ENCODE data around the gene RPGRIP1L. TPM values are rescaled to one million over a fixed set of nuclear protein-coding genes. Genes with fewer than 3 reads are reported as not detected.
"Not testable (repeated sequence)": the region's sequence is repeated elsewhere in the genome, so short reads cannot be mapped to it uniquely, and the experiment has no call there.

The RPGRIP1L gene
- total and polyA plus RNA-seq, 4 experiments from 2014 or later: 1.3 to 4.3 (median 3.9) TPM

DNA sequence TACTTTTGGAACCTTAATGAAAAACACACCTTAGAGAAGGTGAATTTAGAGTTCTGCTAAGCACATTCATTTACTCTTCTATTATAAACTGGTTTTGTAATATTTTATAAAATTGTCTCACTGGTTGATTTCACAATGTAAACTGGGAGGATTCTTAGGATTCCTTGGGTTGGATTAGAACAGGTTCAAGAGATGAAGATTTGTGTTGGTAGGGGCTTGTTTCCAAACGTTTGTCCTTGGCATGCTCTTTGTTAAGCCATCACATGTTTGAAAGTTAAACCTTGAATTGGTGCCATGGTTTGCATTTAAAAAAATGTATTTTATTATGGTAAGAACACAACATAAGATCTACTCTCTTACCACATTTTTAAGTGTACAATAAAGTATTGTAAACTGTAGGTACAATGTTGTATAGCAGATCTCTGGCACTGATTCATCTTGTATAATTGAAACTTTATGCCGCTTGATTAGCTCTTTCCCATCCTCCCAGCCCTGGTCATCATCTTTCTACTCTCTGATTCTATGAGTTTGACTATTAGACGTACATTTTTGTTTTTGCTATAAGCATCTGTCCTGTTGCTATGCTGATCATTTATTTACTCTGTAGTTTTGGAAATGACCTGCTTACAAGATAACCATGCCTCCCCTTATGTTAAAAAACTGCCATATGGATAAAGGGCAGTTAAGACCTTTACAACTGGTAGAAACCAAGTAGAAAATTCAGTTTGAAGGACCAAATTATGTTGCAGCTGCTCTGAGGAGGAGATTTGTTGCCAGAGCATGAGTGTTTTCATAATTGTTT is 9.9 kb upstream of the RPGRIP1L start:
- Mint-ChIP-seq H3K9me3 (no peaks in the 10 kb centered on the region), H3K4me3 (no peak overlapping the region), H3K27ac (no peak overlapping the region), H3K36me3 (peaks cover 6 to 22% of the 10 kb centered on the region in 2 donors), H3K27me3 (no peaks in the 10 kb centered on the region), H3K4me1 (peaks cover 26 to 36% (median 31%) of the 10 kb centered on the region in 4 donors)
- no peak for DNase-seq
- H3K4me3 ChIP-seq (ENCODE audit: low read length in 2 of 2): no peak overlapping the region
- POLR2A ChIA-PET (ENCODE audit: partially characterized antibody): no interaction called here
- peaks cover 8% of the 10 kb centered on the region for H3K4me1 ChIP-seq (ENCODE audit: insufficient read depth, low read length)
- H3K36me3 ChIP-seq (ENCODE audit: insufficient read depth, low read length): no peaks in the 10 kb centered on the region
- no peaks in the 10 kb centered on the region for H3K9me3 ChIP-seq (ENCODE audit: control insufficient read depth in 1 of 2, low read length in 2 of 2)
- H3K27me3 ChIP-seq (ENCODE audit: insufficient read depth, low read length): no peaks in the 10 kb centered on the region
- intact Hi-C loops (cut with micrococcal nuclease): no loop called here
- CTCF ChIA-PET (ENCODE audit: partially characterized antibody): no interaction called here
- no peak overlapping the region for H3K27ac ChIP-seq (ENCODE audit: low read depth, low read length)

- Mint-ChIP-seq H3K9me3 (no peaks in the 10 kb centered on the region), H3K27me3 (no peaks in the 10 kb centered on the region), H3K36me3 (peaks cover 6 to 20% of the 10 kb centered on the region in 2 donors), H3K4me3 (no peak overlapping the region), H3K4me1 (peaks cover 27 to 46% (median 39%) of the 10 kb centered on the region in 4 donors), H3K27ac (no peak overlapping the region)
- intact Hi-C loops (cut with micrococcal nuclease): no loop called here
- peaks cover 8% of the 10 kb centered on the region for H3K4me1 ChIP-seq (ENCODE audit: insufficient read depth, low read length)
- no peaks in the 10 kb centered on the region for H3K36me3 ChIP-seq (ENCODE audit: insufficient read depth, low read length)
- H3K4me3 ChIP-seq (ENCODE audit: low read length in 2 of 2): no peak overlapping the region
- H3K9me3 ChIP-seq (ENCODE audit: control insufficient read depth in 1 of 2, low read length in 2 of 2): no peaks in the 10 kb centered on the region
- POLR2A ChIA-PET (ENCODE audit: partially characterized antibody): no interaction called here
- H3K27me3 ChIP-seq (ENCODE audit: insufficient read depth, low read length): no peaks in the 10 kb centered on the region
- CTCF ChIA-PET (ENCODE audit: partially characterized antibody): no interaction called here
- DNase-seq: no peak
- no peak overlapping the region for H3K27ac ChIP-seq (ENCODE audit: low read depth, low read length)
These were observed 8.4 kb upstream of the RPGRIP1L start for GRCh38 chr16:53712065-53712464.

DNA sequence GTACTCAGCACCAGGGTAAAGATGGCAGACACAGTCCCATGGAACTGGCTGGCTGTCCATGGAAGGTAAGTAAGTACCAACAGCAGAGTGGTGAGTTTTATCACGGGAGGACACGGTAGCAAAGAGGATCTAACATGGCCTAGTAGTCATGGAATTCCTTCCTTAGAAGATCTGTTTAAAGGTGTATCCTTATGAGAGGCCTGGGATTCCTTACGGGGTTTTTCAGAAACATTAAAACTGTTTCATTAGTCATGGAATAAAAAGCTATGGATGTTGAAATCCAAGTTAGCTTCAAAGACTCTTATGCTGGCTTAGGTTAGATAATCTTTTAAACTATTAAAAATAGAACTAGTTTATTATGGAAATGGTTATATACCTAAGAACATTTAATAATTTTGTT is 7.7 kb upstream of the RPGRIP1L start:
- ChIA-PET POLR2A (ENCODE audit: partially characterized antibody) (no interaction called here), CTCF (ENCODE audit: partially characterized antibody) (no interaction called here)
- DNase-seq: no peak
- Histone ChIP-seq H3K36me3 (ENCODE audit: insufficient read depth, low read length) (no peaks in the 10 kb centered on the region), H3K9me3 (ENCODE audit: control insufficient read depth in 1 of 2, low read length in 2 of 2) (no peaks in the 10 kb centered on the region), H3K4me1 (ENCODE audit: insufficient read depth, low read length) (peaks cover 10% of the 10 kb centered on the region), H3K27me3 (ENCODE audit: insufficient read depth, low read length) (no peaks in the 10 kb centered on the region), H3K27ac (ENCODE audit: low read depth, low read length) (no peak overlapping the region), H3K4me3 (ENCODE audit: low read length in 2 of 2) (no peak overlapping the region)
- Mint-ChIP-seq H3K36me3 (peaks cover 8 to 20% of the 10 kb centered on the region in 2 donors), H3K4me1 (peaks cover 27 to 52% (median 42%) of the 10 kb centered on the region in 4 donors), H3K9me3 (no peaks in the 10 kb centered on the region), H3K4me3 (no peak overlapping the region), H3K27ac (peak overlapping the region in 1 of 7 donors; percentile 26), H3K27me3 (no peaks in the 10 kb centered on the region)
- intact Hi-C loops (cut with micrococcal nuclease): no loop called here

GRCh38 chr16:53708490-53708889 is 4.8 kb upstream of the RPGRIP1L start:
- intact Hi-C loops (cut with micrococcal nuclease): no loop called here
- H3K36me3 ChIP-seq (ENCODE audit: insufficient read depth, low read length): no peaks in the 10 kb centered on the region
- no peak for DNase-seq
- Mint-ChIP-seq H3K9me3 (no peaks in the 10 kb centered on the region), H3K4me1 (peaks cover 25 to 58% (median 43%) of the 10 kb centered on the region in 4 donors), H3K4me3 (no peak overlapping the region), H3K27me3 (no peaks in the 10 kb centered on the region), H3K27ac (no peak overlapping the region), H3K36me3 (peaks cover 12 to 20% of the 10 kb centered on the region in 2 donors)
- H3K4me1 ChIP-seq (ENCODE audit: insufficient read depth, low read length): peaks cover 23% of the 10 kb centered on the region
- ChIA-PET CTCF (ENCODE audit: partially characterized antibody) (no interaction called here), POLR2A (ENCODE audit: partially characterized antibody) (no interaction called here)
- H3K27me3 ChIP-seq (ENCODE audit: insufficient read depth, low read length): no peaks in the 10 kb centered on the region
- H3K9me3 ChIP-seq (ENCODE audit: control insufficient read depth in 1 of 2, low read length in 2 of 2): no peaks in the 10 kb centered on the region
- H3K27ac ChIP-seq (ENCODE audit: low read depth, low read length): no peak overlapping the region
- H3K4me3 ChIP-seq (ENCODE audit: low read length in 2 of 2): no peak overlapping the region

DNA sequence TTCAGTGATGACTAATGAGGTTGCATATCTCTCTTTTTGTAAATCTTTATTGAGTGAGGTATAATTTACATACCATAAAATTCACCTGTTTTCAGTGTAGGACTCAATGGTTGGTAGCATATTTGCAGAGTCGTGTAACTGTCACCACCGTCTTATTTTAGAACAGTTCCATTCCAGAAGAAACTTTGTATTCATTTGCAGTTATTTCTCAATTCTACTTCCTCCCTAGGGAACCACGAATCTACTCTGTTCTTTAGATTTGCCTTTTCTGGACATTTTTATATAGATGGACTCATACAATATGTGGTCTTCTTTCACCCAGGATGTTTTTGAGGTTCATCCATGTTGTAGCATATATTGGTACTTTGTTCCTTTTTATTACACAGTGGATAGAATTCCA is 4.0 kb upstream of the RPGRIP1L start:
- Mint-ChIP-seq H3K27ac (peak overlapping the region in 1 of 7 donors; percentile 78), H3K4me3 (peak overlapping the region in 1 of 8 donors; percentile 2)
- CTCF ChIA-PET (ENCODE audit: partially characterized antibody): no interaction called here

DNA sequence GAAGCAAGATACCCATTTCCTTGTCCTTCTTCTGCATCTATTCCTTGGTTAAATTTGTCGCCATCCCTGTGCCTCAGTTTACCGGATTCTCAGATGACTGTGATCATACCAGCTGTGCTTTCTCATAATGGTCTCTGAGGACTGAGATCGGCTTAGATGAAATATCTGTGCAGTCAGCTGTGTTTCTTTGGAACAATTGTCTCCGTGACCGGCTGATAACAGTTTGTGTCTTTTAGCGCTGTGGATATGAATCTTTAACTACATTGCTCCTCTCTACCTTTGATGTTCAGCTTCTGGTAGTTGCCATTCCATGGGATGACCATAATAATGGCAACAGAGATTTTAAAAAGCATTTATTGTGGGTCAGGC is 770 bp upstream of the RPGRIP1L start:
- DNase-seq: no peak
- H3K27ac ChIP-seq (ENCODE audit: low read depth, low read length): peak overlapping the region; percentile 59
- H3K36me3 Mint-ChIP-seq: peaks cover 6 to 7% of the 10 kb centered on the region in 2 donors
- POLR2A ChIA-PET (ENCODE audit: partially characterized antibody): interaction anchor here (0.8 to 1.4 kb wide), 6 partner anchors 39 to 649 kb away, joined by 3 to 6 read pairs (median 4); partner anchors contain the start of genes AKTIP and CHD9
- no peaks in the 10 kb centered on the region for H3K27me3 Mint-ChIP-seq
- H3K9me3 ChIP-seq (ENCODE audit: control insufficient read depth in 1 of 2, low read length in 2 of 2): no peaks in the 10 kb centered on the region
- H3K27me3 ChIP-seq (ENCODE audit: insufficient read depth, low read length): no peaks in the 10 kb centered on the region
- H3K9me3 Mint-ChIP-seq: no peaks in the 10 kb centered on the region
- H3K4me3 Mint-ChIP-seq: peak overlapping the region; percentile 96 to 100 (median 98)
- intact Hi-C loops (cut with micrococcal nuclease): loop anchor here (2.0 to 5.0 kb wide), 3 partner anchors 118 to 270 kb away; partner anchors contain the start of gene RBL2
- CTCF ChIA-PET (ENCODE audit: partially characterized antibody): interaction anchor here (0.7 to 0.9 kb wide), 3 partner anchors 37 to 194 kb away, joined by 3 read pairs; no protein-coding TSS in a partner anchor
- peaks cover 23 to 50% (median 36%) of the 10 kb centered on the region in 4 donors for H3K4me1 Mint-ChIP-seq
- H3K36me3 ChIP-seq (ENCODE audit: insufficient read depth, low read length): no peaks in the 10 kb centered on the region
- H3K4me3 ChIP-seq (ENCODE audit: low read length in 2 of 2): peak overlapping the region; percentile 54 to 85
- peaks cover 23% of the 10 kb centered on the region for H3K4me1 ChIP-seq (ENCODE audit: insufficient read depth, low read length)
- peak overlapping the region; percentile 90 to 99 (median 97) for H3K27ac Mint-ChIP-seq

More for the DNA sequence above, 4.0 kb upstream of the RPGRIP1L start:
- no peaks in the 10 kb centered on the region for H3K9me3 ChIP-seq (ENCODE audit: control insufficient read depth in 1 of 2, low read length in 2 of 2)
- no peaks in the 10 kb centered on the region for H3K36me3 ChIP-seq (ENCODE audit: insufficient read depth, low read length)
- Mint-ChIP-seq H3K4me1 (peaks cover 27 to 55% (median 40%) of the 10 kb centered on the region in 4 donors), H3K36me3 (peaks cover 10 to 17% of the 10 kb centered on the region in 2 donors), H3K9me3 (no peaks in the 10 kb centered on the region), H3K27me3 (no peaks in the 10 kb centered on the region)
- peaks cover 23% of the 10 kb centered on the region for H3K4me1 ChIP-seq (ENCODE audit: insufficient read depth, low read length)
- no peak for DNase-seq
- H3K27ac ChIP-seq (ENCODE audit: low read depth, low read length): no peak overlapping the region
- no peak overlapping the region for H3K4me3 ChIP-seq (ENCODE audit: low read length in 2 of 2)
- H3K27me3 ChIP-seq (ENCODE audit: insufficient read depth, low read length): no peaks in the 10 kb centered on the region
- intact Hi-C loops (cut with micrococcal nuclease): no loop called here
- POLR2A ChIA-PET (ENCODE audit: partially characterized antibody): no interaction called here

GRCh38 chr16:53698271-53698670 is 5.4 kb downstream of the RPGRIP1L start:
- intact Hi-C loops (cut with micrococcal nuclease); H3K27me3 ChIP-seq (ENCODE audit: insufficient read depth, low read length); H3K4me3 ChIP-seq (ENCODE audit: low read length in 2 of 2); H3K9me3 Mint-ChIP-seq; H3K4me3 Mint-ChIP-seq; H3K27me3 Mint-ChIP-seq; DNase-seq; H3K4me1 Mint-ChIP-seq; H3K36me3 ChIP-seq (ENCODE audit: insufficient read depth, low read length); H3K4me1 ChIP-seq (ENCODE audit: insufficient read depth, low read length); H3K27ac Mint-ChIP-seq; CTCF ChIA-PET (ENCODE audit: partially characterized antibody); H3K36me3 Mint-ChIP-seq; H3K9me3 ChIP-seq (ENCODE audit: control insufficient read depth in 1 of 2, low read length in 2 of 2); H3K27ac ChIP-seq (ENCODE audit: low read depth, low read length); POLR2A ChIA-PET (ENCODE audit: partially characterized antibody): not testable (repeated sequence)

Measured in CD4-positive, alpha-beta memory T cell (primary cell).